ENCODE measurements around the gene LSG1.

The LSG1 gene

GRCh38 chr3:194671900-194672808 lies at the start of gene LSG1:
Gene LSG1 (minus strand): TSS chr3:194672191. CDS start chr3:194672162, 29 bp downstream.
- peak; percentile 79 to 92 (median 86) for DNase-seq (ENCODE audit: low read depth in 2 of 3, low spot score in 1 of 3)

DNA sequence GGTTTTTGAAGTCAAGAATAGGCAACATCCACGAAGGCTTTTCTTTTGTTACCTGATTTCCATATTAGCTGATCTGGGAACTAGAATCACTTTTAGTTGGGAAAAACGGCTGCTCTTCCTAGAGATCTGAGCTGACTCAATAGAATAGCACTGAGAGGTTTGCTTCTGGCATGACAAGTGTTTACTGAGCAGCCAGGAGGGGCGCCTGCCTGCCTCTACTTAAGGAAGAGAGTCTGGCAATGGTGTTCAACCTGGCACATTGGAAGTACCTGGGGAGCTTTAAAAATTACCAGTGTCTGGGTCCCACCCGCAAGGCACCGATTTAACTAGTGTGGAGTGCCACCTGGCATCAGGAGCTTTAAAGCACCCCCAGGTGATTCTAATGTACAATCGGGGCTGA lies 48.1 kb upstream of the LSG1 start:
- no peak for DNase-seq (ENCODE audit: low read depth in 2 of 3, low spot score in 1 of 3)

- no peak for DNase-seq (ENCODE audit: low read depth in 2 of 3, low spot score in 1 of 3)
Observed at GRCh38 chr3:194718079-194718478, 46.1 kb upstream of the LSG1 start.

DNA sequence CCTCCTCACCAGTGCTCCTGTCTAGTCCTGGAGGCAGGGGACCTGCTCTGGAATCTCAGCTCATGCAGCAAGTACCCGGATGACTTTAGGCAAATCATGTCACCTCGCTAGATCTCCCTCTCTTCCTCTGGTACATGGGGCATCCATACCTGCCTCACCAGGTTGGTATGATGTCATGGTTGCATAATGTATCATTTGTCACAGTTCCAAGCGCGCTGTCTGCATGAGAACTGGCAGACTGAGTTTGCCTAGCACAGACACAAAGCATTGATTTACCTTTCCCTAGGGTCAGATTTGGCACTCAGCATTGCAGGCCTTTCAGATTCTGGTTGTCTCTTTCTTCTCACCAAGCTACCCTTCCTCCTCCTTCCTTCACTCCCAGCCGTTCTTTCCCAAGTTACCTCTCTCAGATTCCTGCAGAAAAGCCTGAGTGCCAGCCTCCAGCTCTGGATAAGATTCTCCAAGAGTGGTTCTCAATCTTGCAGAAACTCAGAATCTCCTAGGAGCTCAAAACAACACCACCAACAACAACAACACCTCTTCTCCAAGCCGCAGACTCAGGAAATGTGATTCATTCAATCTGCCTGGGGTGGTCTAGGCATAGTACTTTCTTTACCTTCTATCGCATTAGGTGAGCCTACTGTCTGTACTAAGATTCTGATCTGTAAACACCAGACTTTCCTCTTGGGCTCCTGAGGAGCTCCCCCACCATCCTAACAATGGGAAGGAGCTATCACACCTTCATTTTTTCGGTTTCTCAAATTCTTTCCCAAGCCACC lies 43.2 kb upstream of the LSG1 start:
- DNase-seq (ENCODE audit: low read depth in 2 of 3, low spot score in 1 of 3) = no peak

GRCh38 chr3:194714564-194714963 lies 42.6 kb upstream of the LSG1 start:
- DNase-seq (ENCODE audit: low read depth in 2 of 3, low spot score in 1 of 3) = no peak

DNA sequence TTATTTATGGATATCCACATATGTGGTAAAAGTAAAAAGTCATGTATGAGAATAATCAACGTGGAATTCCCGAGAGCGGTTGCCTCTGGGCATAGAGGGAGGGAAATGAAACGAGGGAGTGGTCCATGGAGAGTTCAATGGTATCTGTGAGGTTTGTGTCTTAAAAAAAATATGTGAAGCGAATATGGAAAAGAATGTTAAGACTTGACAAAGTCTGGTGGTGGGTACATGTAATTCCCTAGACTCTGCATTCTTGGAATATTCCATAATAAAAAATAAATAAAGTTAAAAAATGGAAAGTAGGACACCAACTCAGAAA lies 42.1 kb upstream of the LSG1 start:
- DNase-seq (ENCODE audit: low read depth in 2 of 3, low spot score in 1 of 3) = no peak

- no peak for DNase-seq (ENCODE audit: low read depth in 2 of 3, low spot score in 1 of 3)
Observed at GRCh38 chr3:194713299-194714136, 41.5 kb upstream of the LSG1 start.

DNA sequence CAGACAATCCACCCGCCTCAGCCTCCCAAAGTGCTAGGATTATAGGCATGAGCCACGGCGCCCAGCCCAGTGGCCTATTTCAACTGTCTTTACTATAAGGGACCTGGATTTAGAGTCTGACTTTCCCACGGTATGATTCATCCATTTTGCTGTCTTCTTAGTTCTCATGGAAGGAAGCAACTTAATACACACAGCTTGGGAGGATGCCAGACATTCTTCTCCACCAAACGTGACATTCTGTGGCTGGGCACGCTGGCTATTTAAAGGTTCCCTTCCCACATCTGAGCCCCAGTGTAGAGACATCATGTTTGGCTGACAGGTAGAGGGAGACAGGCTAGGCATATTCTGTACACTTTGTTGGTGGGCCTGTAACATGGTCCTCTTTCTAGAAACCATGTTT lies 39.9 kb upstream of the LSG1 start:
- DNase-seq (ENCODE audit: low read depth in 2 of 3, low spot score in 1 of 3) = no peak

DNA sequence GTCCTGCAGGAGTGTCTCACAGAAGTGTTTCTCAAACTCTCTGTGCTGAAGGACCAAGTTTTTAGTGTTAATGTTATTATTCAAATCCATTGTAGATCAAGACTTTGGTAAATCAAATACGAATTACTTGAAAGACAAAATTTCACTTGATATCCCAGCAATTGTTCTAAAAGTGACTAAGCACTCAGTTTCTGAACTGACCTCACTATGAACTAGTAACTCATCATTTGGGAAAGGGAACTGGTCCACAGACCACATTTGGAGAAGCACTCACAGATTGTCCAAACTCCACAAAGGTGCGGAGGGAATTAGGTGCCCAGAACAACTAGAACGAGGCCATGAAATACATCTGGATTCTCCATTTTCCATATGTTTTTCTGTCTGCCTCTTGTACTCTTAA lies 39.3 kb upstream of the LSG1 start:
- no peak for DNase-seq (ENCODE audit: low read depth in 2 of 3, low spot score in 1 of 3)

- DNase-seq (ENCODE audit: low read depth in 2 of 3, low spot score in 1 of 3) = no peak
Observed at GRCh38 chr3:194707147-194707540, 35.2 kb upstream of the LSG1 start.

- no peak for DNase-seq (ENCODE audit: low read depth in 2 of 3, low spot score in 1 of 3)
Observed at GRCh38 chr3:194705761-194706160, 33.8 kb upstream of the LSG1 start.

- no peak for DNase-seq (ENCODE audit: low read depth in 2 of 3, low spot score in 1 of 3)
Observed at GRCh38 chr3:194705227-194705626, 33.2 kb upstream of the LSG1 start.

GRCh38 chr3:194702545-194702944 lies 30.6 kb upstream of the LSG1 start:
- no peak for DNase-seq (ENCODE audit: low read depth in 2 of 3, low spot score in 1 of 3)

DNA sequence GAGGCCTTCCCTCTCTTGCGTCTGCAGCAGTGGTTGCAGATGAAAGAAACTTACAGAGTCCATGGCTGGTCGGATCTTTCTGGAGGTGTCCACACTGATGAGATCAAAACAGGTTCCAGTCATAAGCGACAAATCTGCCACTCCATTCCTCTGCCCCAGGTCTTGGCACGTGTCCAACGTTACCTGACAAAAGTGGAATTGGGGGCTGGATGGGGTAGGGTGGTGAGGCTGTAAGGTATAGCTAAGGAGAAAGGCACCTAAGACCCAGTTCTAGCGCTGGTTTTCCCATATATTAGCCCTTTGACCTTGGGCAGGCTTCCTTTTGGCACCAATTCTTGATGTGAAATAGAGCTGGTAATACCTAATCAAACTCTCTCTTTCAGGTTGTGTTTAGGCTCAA lies 24.7 kb upstream of the LSG1 start:
- no peak for DNase-seq (ENCODE audit: low read depth in 2 of 3, low spot score in 1 of 3)

GRCh38 chr3:194691481-194692283 lies 19.7 kb upstream of the LSG1 start:
- no peak for DNase-seq (ENCODE audit: low read depth in 2 of 3, low spot score in 1 of 3)

DNA sequence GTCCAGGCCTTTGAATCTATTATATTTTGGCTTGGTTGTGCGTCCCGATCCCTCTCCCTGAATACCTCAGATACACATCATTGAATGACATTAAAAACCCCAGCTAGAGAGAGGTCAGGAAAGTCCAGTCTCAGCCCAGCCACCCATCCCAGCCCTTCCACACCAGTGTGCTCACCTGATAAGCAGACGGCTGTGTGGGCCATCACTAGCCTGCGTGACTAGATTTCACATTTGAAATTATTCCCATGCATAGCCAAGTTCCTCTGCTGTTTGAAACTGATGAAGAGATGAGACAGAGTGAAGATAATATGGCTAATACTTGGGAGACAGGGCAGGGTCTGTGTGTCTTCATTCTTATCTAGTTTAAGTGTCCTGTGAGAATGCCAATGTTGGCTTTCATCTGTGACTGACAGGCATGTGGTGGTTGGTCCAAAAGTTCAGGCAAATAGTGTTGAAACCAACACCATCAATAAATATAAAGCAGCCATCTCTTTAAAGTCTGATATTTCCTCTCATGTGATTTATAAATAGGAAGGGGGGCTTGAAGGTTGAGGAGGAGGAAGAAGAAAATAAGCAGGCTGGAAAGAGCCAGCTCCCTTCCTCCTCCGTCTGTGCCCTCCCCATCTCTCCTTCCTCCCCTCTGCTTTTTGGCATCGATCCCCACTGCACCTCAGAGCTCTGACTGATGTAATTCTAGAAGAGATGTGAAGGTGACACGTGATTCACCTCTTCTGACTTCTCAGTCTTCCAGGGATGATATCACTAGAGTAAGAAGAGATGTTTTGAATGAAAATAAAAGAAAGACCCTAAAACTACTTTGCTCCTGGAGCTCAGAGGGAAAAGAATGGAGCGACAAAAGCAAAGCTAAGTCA lies 18.7 kb upstream of the LSG1 start:
- no peak for DNase-seq (ENCODE audit: low read depth in 2 of 3, low spot score in 1 of 3)

GRCh38 chr3:194689493-194689944 lies 17.5 kb upstream of the LSG1 start:
- peak in 1 of 3 donors; percentile 4 for DNase-seq (ENCODE audit: low read depth in 2 of 3, low spot score in 1 of 3)

DNA sequence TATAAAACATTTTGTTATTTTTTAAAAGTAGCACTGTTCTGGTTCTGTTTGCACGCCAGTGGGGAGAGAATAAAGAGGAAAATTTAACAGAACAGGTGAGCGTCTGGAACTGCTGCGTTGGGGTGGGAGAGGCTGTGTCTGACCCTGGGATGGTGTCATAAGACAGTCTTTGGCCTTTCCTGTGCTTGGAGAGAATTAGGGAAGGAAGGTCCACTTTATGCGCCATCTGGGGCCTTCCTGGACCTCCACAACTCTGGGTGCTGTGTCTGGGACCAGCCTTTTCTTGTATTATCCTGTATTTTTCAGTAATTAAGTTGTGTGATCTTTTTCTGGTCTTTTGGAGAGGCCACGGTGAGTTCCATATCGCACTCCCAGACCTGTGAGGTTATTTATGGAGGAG lies 17.0 kb upstream of the LSG1 start:
- no peak for DNase-seq (ENCODE audit: low read depth in 2 of 3, low spot score in 1 of 3)

- DNase-seq (ENCODE audit: low read depth in 2 of 3, low spot score in 1 of 3) = no peak
Observed at GRCh38 chr3:194688200-194688740, 16.3 kb upstream of the LSG1 start.

Measured in stimulated activated CD4-positive, alpha-beta T cell treated with anti-CD3 and anti-CD28 coated beads, Interleukin-12 subunit alpha, Interleukin-12 subunit beta, amount 100 ng/mL, for 48 hours (primary cell).